HEK293T (cell line): ENCODE data around the gene SCGB3A2.

ENCODE experiments used
- CTCF ChIA-PET: fragments of 350-600 bp; formaldehyde crosslinking; extraction: SDS; loops from one replicate; lab custom pipeline; 2021; ENCODE audit warnings: antibody characterized with exemption, inconsistent platforms; lab: Yijun Ruan, JAX
- POLR2A ChIA-PET: fragments of 350-600 bp; formaldehyde crosslinking; extraction: SDS; loops from one replicate; lab custom pipeline; 2020; ENCODE audit warnings: antibody characterized with exemption, inconsistent platforms; lab: Yijun Ruan, JAX
- DNase-seq: peaks from one replicate; pipeline ENCODE4 v3.0.0; 2012; ENCODE audit warnings: mixed read lengths; ENCODE audit errors: extremely low spot score
- ARNT ChIP-seq: fragments of 450-650 bp; IDR thresholded peaks from 2 replicates; pipeline ENCODE4 v1.6.1; 2017; ENCODE audit warnings: mild to moderate bottlenecking
- BHLHE40 ChIP-seq: fragments of 450-650 bp; IDR thresholded peaks from 2 replicates; pipeline ENCODE4 v1.6.1; 2016; ENCODE audit warnings: mild to moderate bottlenecking, moderate library complexity, borderline replicate concordance
- CTBP1 ChIP-seq: fragments of 450-650 bp; IDR thresholded peaks from 2 replicates; pipeline ENCODE4 v1.6.1; 2016; ENCODE audit warnings: borderline replicate concordance
- ELF4 ChIP-seq: fragments of 450-650 bp; IDR thresholded peaks from 2 replicates; pipeline ENCODE4 v1.6.1; 2017; ENCODE audit warnings: antibody characterized with exemption
- FOXA1 ChIP-seq: fragments of 450-650 bp; IDR thresholded peaks from 2 replicates; pipeline ENCODE4 v1.6.1; 2016; ENCODE audit warnings: mild to moderate bottlenecking
- FOXK2 ChIP-seq: fragments of 450-650 bp; IDR thresholded peaks from 2 replicates; pipeline ENCODE4 v1.6.1; 2016; ENCODE audit warnings: mild to moderate bottlenecking
- FOXM1 ChIP-seq: fragments of 450-650 bp; IDR thresholded peaks from 2 replicates; pipeline ENCODE4 v1.6.1; 2017; ENCODE audit warnings: mild to moderate bottlenecking, borderline replicate concordance
- HDGF ChIP-seq: fragments of 450-650 bp; IDR thresholded peaks from 2 replicates; pipeline ENCODE4 v1.6.1; 2017; ENCODE audit warnings: antibody characterized with exemption, borderline replicate concordance
- L3MBTL2 ChIP-seq: fragments of 450-650 bp; conservative IDR thresholded peaks from 2 replicates; pipeline ENCODE4 v1.6.1; 2016; ENCODE audit warnings: mild to moderate bottlenecking
- LEF1 ChIP-seq: fragments of 450-650 bp; IDR thresholded peaks from 2 replicates; pipeline ENCODE4 v1.6.1; 2017; ENCODE audit warnings: mild to moderate bottlenecking, borderline replicate concordance
- NFRKB ChIP-seq: fragments of 450-650 bp; IDR thresholded peaks from 2 replicates; pipeline ENCODE4 v1.6.1; 2016; ENCODE audit warnings: mild to moderate bottlenecking, moderate library complexity
- SP1 ChIP-seq: fragments of 450-650 bp; IDR thresholded peaks from 2 replicates; pipeline ENCODE4 v1.6.1; 2017
- SUZ12 ChIP-seq: fragments of 450-650 bp; IDR thresholded peaks from 2 replicates; pipeline ENCODE4 v1.6.1; 2016; ENCODE audit warnings: mild to moderate bottlenecking
- TARDBP ChIP-seq: fragments of 450-650 bp; IDR thresholded peaks from 2 replicates; pipeline ENCODE4 v1.6.1; 2016
- ZNF384 ChIP-seq: fragments of 450-650 bp; IDR thresholded peaks from 2 replicates; pipeline ENCODE4 v1.6.1; 2016
- TF ChIP-seq, protein P1 (sequence below): fragments of 450-650 bp; IDR thresholded peaks from 2 replicates; pipeline ENCODE4 v1.6.1; 2016

SCGB3A2 gene

GRCh38 chr5:147878066-147878759, at the start of gene SCGB3A2:
TSS of gene SCGB3A2 (plus strand) at chr5:147878711. CDS start at chr5:147878804, 93 bp downstream.
- DNase-seq, result no peak
- TF ChIP-seq CTBP1, result no peak
- no peak for TF ChIP-seq FOXM1
- TF ChIP-seq ARNT, result no peak
- no peak for TF ChIP-seq ZNF384
- TF ChIP-seq ELF4, result no peak
- no peak for TF ChIP-seq SP1
- TF ChIP-seq, protein P1, sequence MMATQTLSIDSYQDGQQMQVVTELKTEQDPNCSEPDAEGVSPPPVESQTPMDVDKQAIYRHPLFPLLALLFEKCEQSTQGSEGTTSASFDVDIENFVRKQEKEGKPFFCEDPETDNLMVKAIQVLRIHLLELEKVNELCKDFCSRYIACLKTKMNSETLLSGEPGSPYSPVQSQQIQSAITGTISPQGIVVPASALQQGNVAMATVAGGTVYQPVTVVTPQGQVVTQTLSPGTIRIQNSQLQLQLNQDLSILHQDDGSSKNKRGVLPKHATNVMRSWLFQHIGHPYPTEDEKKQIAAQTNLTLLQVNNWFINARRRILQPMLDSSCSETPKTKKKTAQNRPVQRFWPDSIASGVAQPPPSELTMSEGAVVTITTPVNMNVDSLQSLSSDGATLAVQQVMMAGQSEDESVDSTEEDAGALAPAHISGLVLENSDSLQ, result no peak
- no peak for TF ChIP-seq TARDBP
- TF ChIP-seq BHLHE40, result no peak
- TF ChIP-seq L3MBTL2, result no peak
- TF ChIP-seq LEF1, result no peak
- no peak for TF ChIP-seq FOXK2
- CTCF ChIA-PET, result no interaction called here
- POLR2A ChIA-PET, result no interaction called here

DNA sequence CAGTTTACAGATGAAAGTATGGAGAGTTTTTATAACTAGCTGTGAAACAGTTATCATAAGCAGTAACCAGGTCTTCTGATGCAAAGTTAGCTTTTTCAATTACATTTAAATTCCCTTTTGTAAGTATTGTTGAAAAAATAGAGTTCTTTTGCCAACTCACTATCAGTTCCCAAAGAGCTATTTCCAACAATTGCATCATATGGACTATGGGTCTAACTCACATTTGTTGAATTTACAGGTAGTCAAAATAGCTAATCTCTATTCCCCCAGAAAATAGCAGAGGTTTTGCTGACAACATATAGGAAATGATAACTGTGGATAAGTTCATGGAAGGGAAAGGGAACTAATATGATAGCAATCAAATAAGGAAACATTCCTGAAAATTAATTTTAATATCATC, 48.5 kb upstream of the SCGB3A2 start:
- CTCF ChIA-PET, result interaction anchor here (0.6 kb wide), 1 partner anchor 48 kb away, joined by 3 read pairs; no protein-coding TSS in a partner anchor
- TF ChIP-seq ARNT, result no peak
- TF ChIP-seq HDGF, result no peak
- no peak for TF ChIP-seq NFRKB
- no peak for TF ChIP-seq L3MBTL2
- no peak for TF ChIP-seq FOXK2
- no peak for TF ChIP-seq LEF1
- no peak for TF ChIP-seq SP1
- TF ChIP-seq FOXA1, result no peak
- no peak for TF ChIP-seq ZNF384
- TF ChIP-seq FOXM1, result no peak
- no peak for TF ChIP-seq TARDBP
- TF ChIP-seq CTBP1, result no peak
- TF ChIP-seq ELF4, result no peak
- no peak for TF ChIP-seq BHLHE40
- TF ChIP-seq SUZ12, result no peak
- TF ChIP-seq, protein P1, result no peak
- POLR2A ChIA-PET, result no interaction called here
- DNase-seq, result no peak

GRCh38 chr5:147831465-147831864, 47.0 kb upstream of the SCGB3A2 start, which contains the start of gene SPINK1:
TSS of gene SPINK1 (minus strand) at chr5:147831671. CDS start at chr5:147831577, 94 bp downstream.
- ChIA-PET POLR2A (no interaction called here), CTCF (no interaction called here)
- no peak for TF ChIP-seq FOXA1
- no peak for TF ChIP-seq BHLHE40
- TF ChIP-seq SUZ12, result no peak
- TF ChIP-seq, protein P1, result no peak
- TF ChIP-seq LEF1, result no peak
- no peak for TF ChIP-seq SP1
- DNase-seq, result no peak

DNA sequence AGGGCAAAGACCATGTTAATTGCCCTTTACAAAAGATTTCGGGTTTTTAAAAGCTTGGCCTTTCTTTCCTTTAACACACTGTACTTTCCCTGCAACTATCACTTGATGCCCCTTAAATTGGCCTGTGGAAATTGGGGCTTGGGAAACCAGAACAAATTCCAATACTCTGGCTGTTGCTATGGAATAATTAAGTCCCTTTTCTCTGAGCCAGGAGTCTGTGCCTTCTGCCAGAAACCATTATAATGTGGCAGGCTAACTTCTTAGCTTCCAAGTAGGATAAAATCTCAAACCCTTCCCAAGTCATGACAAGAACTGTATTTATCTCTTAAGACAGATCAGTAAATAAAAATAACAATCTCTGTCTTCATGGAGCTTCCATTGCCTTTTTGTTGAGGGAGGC, 46.0 kb upstream of the SCGB3A2 start:
- CTCF ChIA-PET, result no interaction called here

DNA sequence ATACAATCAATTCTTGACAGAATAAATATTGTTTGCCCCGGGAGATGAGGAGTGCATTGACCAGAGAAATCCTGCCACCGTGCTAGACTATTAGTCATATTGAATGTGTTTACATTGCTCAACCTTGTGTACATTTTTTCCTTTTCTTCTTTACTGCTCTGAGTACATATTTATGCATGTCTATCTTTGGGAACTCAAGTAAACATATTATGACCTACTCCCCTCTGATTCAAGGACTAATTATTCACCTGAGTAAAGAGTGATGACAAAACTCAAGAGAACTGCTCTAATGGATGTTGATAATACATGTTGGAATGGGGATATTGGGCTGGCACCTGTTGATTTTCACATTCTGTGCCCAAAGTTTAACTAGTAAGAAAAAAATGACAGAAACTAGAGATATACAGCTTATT, 43.1 kb upstream of the SCGB3A2 start:
- TF ChIP-seq NFRKB (no peak), L3MBTL2 (no peak), HDGF (no peak), FOXK2 (no peak), BHLHE40 (no peak), ARNT (no peak), ELF4 (no peak), ZNF384 (no peak), CTBP1 (no peak), TARDBP (no peak), LEF1 (no peak), FOXM1 (no peak), SP1 (no peak), FOXA1 (no peak), SUZ12 (no peak)
- TF ChIP-seq, protein P1, result no peak
- no peak for DNase-seq
- CTCF ChIA-PET, result no interaction called here
- POLR2A ChIA-PET, result no interaction called here

More for the DNA sequence above, 46.0 kb upstream of the SCGB3A2 start:
- no peak for DNase-seq
- POLR2A ChIA-PET, result no interaction called here
- TF ChIP-seq NFRKB (no peak), FOXA1 (no peak)

DNA sequence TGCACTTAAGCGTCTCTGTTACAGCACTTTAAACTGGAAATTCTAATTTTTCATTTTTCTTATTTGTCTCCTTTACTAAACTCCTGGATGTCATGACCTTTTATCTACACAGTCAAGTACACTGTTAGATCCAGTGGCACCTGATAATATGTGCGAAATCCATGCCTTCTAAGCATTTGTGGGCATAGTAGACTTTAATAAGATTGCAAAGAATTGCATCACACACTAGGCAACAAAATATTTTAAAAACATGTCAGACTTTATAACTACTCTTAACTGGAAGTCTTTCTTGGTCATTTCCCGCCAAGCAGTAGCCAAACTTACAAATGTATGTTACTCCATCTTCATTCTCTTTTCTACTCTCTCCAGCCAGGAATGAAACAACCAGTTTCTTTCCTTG, 42.1 kb upstream of the SCGB3A2 start:
- POLR2A ChIA-PET, result no interaction called here
- no peak for DNase-seq
- TF ChIP-seq FOXM1 (no peak), BHLHE40 (no peak), ZNF384 (no peak), TARDBP (no peak), ELF4 (no peak), FOXK2 (no peak), SP1 (no peak), NFRKB (no peak)
- TF ChIP-seq, protein P1, result no peak
- CTCF ChIA-PET, result no interaction called here
